Uterus (tissue), 2 donors: ENCODE results near the gene ANKRA2.

ENCODE experiments used
- CTCF ChIP-seq, 4 experiments: fragments of 200-600 bp in 2 of 4; fragments of 450-650 bp in 2 of 4; sonication (generic) in 2 of 4; IDR thresholded peaks; one replicate each; pipeline ENCODE4 v1.5.1; 2016 to 2019; ENCODE audit warnings: antibody characterized with exemption in 4 of 4, mild to moderate bottlenecking in 2 of 4, moderate library complexity in 1 of 4
- POLR2A ChIP-seq, 2 donors: fragments of 450-650 bp; IDR thresholded peaks; one replicate each; pipeline ENCODE4 v1.6.1; 2016; ENCODE audit warnings: antibody characterized with exemption in 2 of 2, mild to moderate bottlenecking in 1 of 2, moderate library complexity in 1 of 2

DNA sequence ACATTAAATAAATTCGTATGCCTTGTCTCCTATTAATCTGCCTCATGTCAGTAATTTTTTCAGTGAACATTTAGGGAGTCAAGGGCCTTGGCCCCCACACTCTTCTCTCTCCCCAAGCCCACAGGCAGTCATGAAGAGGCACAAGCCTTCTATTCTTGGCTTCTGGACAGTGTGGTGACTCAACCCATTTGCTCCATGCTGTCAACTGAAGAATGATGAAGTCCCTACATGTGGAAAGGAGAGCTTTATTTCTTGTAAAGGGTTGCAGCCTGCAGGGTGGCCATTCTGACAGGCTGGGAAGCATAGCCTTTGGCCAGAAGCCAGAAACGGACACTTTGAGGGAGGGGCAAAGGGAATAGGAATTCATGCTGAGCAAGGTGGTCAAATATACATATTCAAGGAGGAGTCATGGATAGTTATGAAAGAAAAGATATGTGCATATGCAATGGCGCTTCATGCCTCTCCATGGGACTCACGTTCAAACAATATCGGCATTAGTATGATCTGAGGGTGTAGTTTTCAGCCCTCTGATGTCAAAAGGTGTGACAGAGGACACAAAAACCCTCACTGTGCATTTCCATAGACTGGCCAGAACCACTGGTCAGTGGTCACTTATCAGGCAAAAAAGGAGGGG lies 31.3 kb downstream of the ANKRA2 start:
- TF ChIP-seq CTCF (IDR thresholded peaks at IDR 0.05) (no peak), POLR2A (IDR thresholded peaks at IDR 0.05) (no peak)
